OCI-LY1 (cell line): ENCODE measurements around the gene UBE2N.

Experiments used
- H2AFZ ChIP-seq: fragments of 200-600 bp; sonication (generic), shearing (Covaris generic); 2 replicates; pipeline ENCODE4 v1.6.0; 2014; ENCODE audit warnings: antibody characterized with exemption, mild to moderate bottlenecking, low read length
- H3F3A ChIP-seq: fragments of 200-600 bp; sonication (generic), shearing (Covaris generic); 2 replicates; pipeline ENCODE4 v1.6.0; 2014; ENCODE audit warnings: mild to moderate bottlenecking, antibody characterized with exemption, low read length, moderate library complexity; ENCODE audit not compliant: insufficient read depth
- H3K27ac ChIP-seq: fragments of 200-600 bp; sonication (generic); 2 replicates; pipeline ENCODE4 v1.5.1; 2014; ENCODE audit warnings: low read length, mixed run types, mild to moderate bottlenecking, low read depth; ENCODE audit not compliant: poor library complexity, severe bottlenecking
- H3K27me3 ChIP-seq: fragments of 200-600 bp; sonication (generic); 2 replicates; pipeline ENCODE4 v1.6.0; 2014; ENCODE audit warnings: antibody characterized with exemption, mild to moderate bottlenecking, low read length, moderate library complexity; ENCODE audit not compliant: insufficient read depth
- H3K36me3 ChIP-seq: fragments of 200-600 bp; sonication (generic); 2 replicates; pipeline ENCODE4 v1.6.1; 2014; ENCODE audit warnings: mild to moderate bottlenecking, antibody characterized with exemption, low read length, moderate library complexity, mixed read lengths; ENCODE audit not compliant: insufficient read depth
- H3K4me1 ChIP-seq: fragments of 200-600 bp; sonication (generic); 2 replicates; pipeline ENCODE4 v1.5.1; 2014; ENCODE audit warnings: mild to moderate bottlenecking, low read length, moderate library complexity; ENCODE audit not compliant: insufficient read depth, severe bottlenecking
- H3K4me2 ChIP-seq: fragments of 200-600 bp; sonication (generic), shearing (Covaris generic); 2 replicates; pipeline ENCODE4 v1.6.1; 2014; ENCODE audit warnings: low read length
- H3K4me3 ChIP-seq: fragments of 200-600 bp; sonication (generic); 2 replicates; pipeline ENCODE4 v1.5.1; 2014; ENCODE audit warnings: low read length, low read depth, mild to moderate bottlenecking, mixed read lengths; ENCODE audit not compliant: poor library complexity, severe bottlenecking
- H3K79me2 ChIP-seq: fragments of 200-600 bp; shearing (Covaris generic); 2 replicates; pipeline ENCODE4 v1.6.1; 2016; ENCODE audit warnings: mixed run types, low read length, mixed read lengths; ENCODE audit not compliant: insufficient read depth
- H3K9ac ChIP-seq: fragments of 200-600 bp; sonication (generic), shearing (Covaris generic); 2 replicates; pipeline ENCODE4 v1.6.1; 2014; ENCODE audit warnings: mild to moderate bottlenecking, low read length, mixed read lengths
- H3K9me2 ChIP-seq: fragments of 200-600 bp; sonication (generic), shearing (Covaris generic); 2 replicates; pipeline ENCODE4 v1.6.1; 2014; ENCODE audit warnings: low read depth, mild to moderate bottlenecking, low read length, mixed read lengths
- H3K9me3 ChIP-seq: fragments of 200-600 bp; shearing (Covaris generic); 2 replicates; pipeline ENCODE4 v1.6.1; 2014; ENCODE audit warnings: low read length, mixed read lengths
- H4K20me1 ChIP-seq: fragments of 200-600 bp; sonication (generic), shearing (Covaris generic); 2 replicates; pipeline ENCODE4 v1.6.0; 2016; ENCODE audit warnings: mild to moderate bottlenecking, low read length; ENCODE audit not compliant: insufficient read depth
- CTCF ChIP-seq: fragments of 200-600 bp; sonication (generic), shearing (Covaris generic); IDR thresholded peaks from 2 replicates; pipeline ENCODE4 v1.5.1; 2017; ENCODE audit warnings: mild to moderate bottlenecking, antibody characterized with exemption, low read length, moderate library complexity, mixed read lengths
- EZH2 ChIP-seq: fragments of 200-600 bp; sonication (generic), shearing (Covaris generic); IDR thresholded peaks from 2 replicates; pipeline ENCODE4 v1.8.0; 2017; ENCODE audit warnings: borderline replicate concordance, mixed run types, mild to moderate bottlenecking, antibody characterized with exemption, low read length, moderate library complexity, mixed read lengths

The UBE2N gene

GRCh38 chr12:93441617-93442410 is at the start of gene UBE2N:
TSS of gene UBE2N (minus strand) at chr12:93441947. CDS start at chr12:93441884, 63 bp downstream.
- peaks cover 44% of the 10 kb centered on the region for H3K79me2 ChIP-seq
- 0 out of 2 replicates have a peak, but pooled peaks cover 4% of the 10 kb centered on the region for H4K20me1 ChIP-seq
- no peak for TF ChIP-seq CTCF
- no peak for TF ChIP-seq EZH2
- peak within 1 kb of the TSS; percentile 12 for H3K27ac ChIP-seq
- H3F3A ChIP-seq = no peaks in the 10 kb centered on the region
- no peaks in the 10 kb centered on the region for H3K36me3 ChIP-seq
- peak within 1 kb of the TSS; percentile 93 for H3K4me2 ChIP-seq
- peak within 1 kb of the TSS; percentile 93 for H3K9ac ChIP-seq
- H3K9me2 ChIP-seq = no peaks in the 10 kb centered on the region
- peak within 1 kb of the TSS; percentile 60; the same call in 1 of the 2 replicates for H2AFZ ChIP-seq
- H3K27me3 ChIP-seq = no peaks in the 10 kb centered on the region
- no peaks in the 10 kb centered on the region for H3K9me3 ChIP-seq
- H3K4me3 ChIP-seq = peak within 1 kb of the TSS; percentile 89
- H3K4me1 ChIP-seq = peaks cover 53% of the 10 kb centered on the region

- Histone ChIP-seq H3K27ac (no peak overlapping the region), H3F3A (no peaks in the 10 kb centered on the region), H3K4me2 (no peak overlapping the region), H3K4me1 (no peaks in the 10 kb centered on the region), H2AFZ (no peak overlapping the region), H3K4me3 (no peak overlapping the region), H3K9me3 (no peaks in the 10 kb centered on the region), H3K27me3 (no peaks in the 10 kb centered on the region), H3K36me3 (peaks cover 75% of the 10 kb centered on the region), H3K9ac (no peak overlapping the region), H4K20me1 (no peaks in the 10 kb centered on the region), H3K79me2 (no peaks in the 10 kb centered on the region), H3K9me2 (no peaks in the 10 kb centered on the region)
- TF ChIP-seq CTCF = no peak
- no peak for TF ChIP-seq EZH2
These were observed 42.7 kb upstream of the UBE2N start for GRCh38 chr12:93484315-93484981.

DNA sequence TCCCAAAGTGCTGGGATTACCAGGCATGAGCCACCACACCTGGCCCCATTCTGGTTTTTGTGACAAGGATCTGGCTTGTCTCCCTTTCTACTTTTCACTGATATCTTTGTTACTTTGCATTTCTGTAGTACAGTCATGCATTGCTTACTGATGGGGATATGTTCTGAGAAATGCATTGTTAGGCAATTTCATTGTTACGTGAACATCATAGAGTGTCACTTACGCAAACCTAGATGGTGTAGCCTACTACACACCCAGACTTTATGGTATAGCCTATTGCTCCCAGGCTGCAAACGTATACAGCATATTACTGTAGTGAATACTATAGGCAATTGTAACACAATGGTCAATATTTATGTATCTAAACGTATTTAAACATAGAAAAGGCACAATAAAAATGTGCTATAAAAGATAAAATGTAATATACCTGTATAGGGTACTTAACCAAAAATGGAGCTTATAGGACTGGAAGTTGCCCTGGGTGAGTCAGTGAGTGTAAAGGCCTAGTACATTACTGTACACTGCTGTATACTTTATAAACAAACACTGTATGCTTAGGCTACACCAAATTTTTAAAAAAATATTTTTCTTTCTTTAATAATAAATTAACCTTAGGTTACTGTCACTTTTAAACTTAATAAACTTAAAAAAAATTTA is 41.5 kb upstream of the UBE2N start:
- Histone ChIP-seq H3K36me3 (peaks cover 75% of the 10 kb centered on the region), H3K27ac (no peak overlapping the region), H4K20me1 (no peaks in the 10 kb centered on the region), H3K4me1 (no peaks in the 10 kb centered on the region), H3K4me3 (no peak overlapping the region), H3K4me2 (no peak overlapping the region), H3K9me3 (no peaks in the 10 kb centered on the region), H3K9ac (no peak overlapping the region), H3K79me2 (no peaks in the 10 kb centered on the region), H2AFZ (no peak overlapping the region), H3F3A (no peaks in the 10 kb centered on the region), H3K9me2 (no peaks in the 10 kb centered on the region), H3K27me3 (no peaks in the 10 kb centered on the region)
- TF ChIP-seq CTCF = no peak
- no peak for TF ChIP-seq EZH2
